Pancreas (tissue), 10 donors: ENCODE data around the gene TSPAN9. TPM values are rescaled to one million over a fixed set of nuclear protein-coding genes. Genes with fewer than 3 reads are reported as not detected.
A peak's percentile ranks its signal among the peaks of the same experiment; 100 is the strongest.

Experiments used
- ATAC-seq, 4 donors: fragments of 200-7000 bp; cut with Tn5 transposase; one replicate each; pipeline versions ENCODE4 v1.8.0 to v1.9.1; 2020; ENCODE audit warnings: mild to moderate bottlenecking in 4 of 4, moderate library complexity in 4 of 4
- DNase-seq, 6 donors: peaks; one replicate each; pipeline ENCODE4 v3.0.0-alpha.2; 2020
- FAIRE-seq: peaks from 2 replicates; lab custom pipeline; 2012; peaks lifted over from hg19 to GRCh38; lab: Jason Lieb, UNC
- H3K27ac ChIP-seq, 4 donors: fragments of 200-600 bp; sonication (generic); 1 replicate in 3 of 4; 2 replicates in 1 of 4; pipeline versions ENCODE4 v1.5.0 to v1.8.0; 2020
- H3K27me3 ChIP-seq, 4 donors: fragments of 200-600 bp; one replicate each; pipeline ENCODE4 v1.8.0; 2021
- H3K36me3 ChIP-seq, 3 donors: fragments of 200-600 bp; sonication (generic) in 1 of 3; one replicate each; pipeline versions ENCODE4 v1.5.0 to v1.8.0; 2020 to 2021
- H3K4me1 ChIP-seq, 3 donors: fragments of 200-600 bp; one replicate each; pipeline ENCODE4 v1.8.0; 2021
- H3K4me3 ChIP-seq, 4 donors: fragments of 200-600 bp; sonication (generic) in 2 of 4; one replicate each; pipeline versions ENCODE4 v1.5.0 to v1.8.0; 2020 to 2021
- H3K9me3 ChIP-seq, 4 donors: fragments of 200-600 bp; one replicate each; pipeline ENCODE4 v1.8.0; 2021
- CTCF ChIP-seq, 4 donors: fragments of 200-600 bp; sonication (generic) in 3 of 4; IDR thresholded peaks; one replicate each; pipeline versions ENCODE4 v1.5.0 to v1.8.0; 2021; ENCODE audit warnings: antibody characterized with exemption in 4 of 4
- WGBS, 2 donors: extraction: QIAGEN DNeasy Blood & Tissue Kit; methylation state at CpG; one replicate each; pipeline ENCODE4 v1.1.7; 2013; 5-methylcytosine and 5-hydroxymethylcytosine counted together
- intact Hi-C, 3 donors: fragments of 100-400 bp; cut with DNase I; formaldehyde crosslinking; loops; one replicate each; pipeline versions ENCODE4 v1.11.1 to v1.14.2; 2022
- polyA plus RNA-seq, 2 donors: library from polyadenylated mRNA; stranded (reverse); fragments of 200-250 nt; gene quantifications; one replicate each; pipeline ENCODE4 v1.2.3, GENCODE V29; 2013
- total RNA-seq, 6 donors: library from RNA; stranded (reverse); fragmentation: NEBNext Ultra II Directional in 4 of 6; extraction: Animal tissue kit (Norgen Biotek cat#: 25700) in 4 of 6; gene quantifications; one replicate each; pipeline versions ENCODE4 v1.2.1 to v1.2.4, GENCODE V29; 2021 to 2023
- donor health status: healthy with polysubstance abuse.
- donor health status: DM: no; HTN: no; CAD: no; lungs with moderate emphysema.
- donor health status: DM: no; HTN: no; CAD: no.
- donor health status: control.
- donor health status: control.
- donor health status: Bipolar disorder and iron deficiency.
- donor health status: DM: yes; HTN: yes; CAD: no.
- donor health status: DM: no; HTN: no; CAD: no.
- donor health status: DM: no; HTN: no; CAD: no.
- donor health status: DM: yes; HTN: yes; CAD: no.

Gene TSPAN9
- total and polyA plus RNA-seq, 8 donors, result 7.8 to 19.5 (median 13.0) TPM

GRCh38 chr12:3319723-3320492 lies 242.7 kb downstream of the TSPAN9 start:
- Histone ChIP-seq H3K27ac (no peak overlapping the region), H3K27me3 (no peaks in the 10 kb centered on the region), H3K4me3 (no peak overlapping the region), H3K9me3 (no peaks in the 10 kb centered on the region), H3K4me1 (peaks cover 2 to 23% (median 8%) of the 10 kb centered on the region in 3 donors), H3K36me3 (no peaks in the 10 kb centered on the region)
- intact Hi-C loops, result no loop called here
- no peak for TF ChIP-seq CTCF (IDR thresholded peaks at IDR 0.05)
- FAIRE-seq (no peak), DNase-seq (peak in 1 of 6 donors; percentile 44), ATAC-seq (no peak)
- WGBS, 2 donors, result 79 to 80% methylated on average over 17 of the region's 17 CpGs

- Histone ChIP-seq H3K9me3 (no peaks in the 10 kb centered on the region), H3K27ac (no peak overlapping the region), H3K36me3 (no peaks in the 10 kb centered on the region), H3K4me1 (peaks cover 0 to 16% (median 6%) of the 10 kb centered on the region in 3 donors), H3K4me3 (no peak overlapping the region), H3K27me3 (no peaks in the 10 kb centered on the region)
- DNase-seq (peak in 3 of 6 donors; percentile 63 to 75 (median 65)), FAIRE-seq (no peak), ATAC-seq (peak; percentile 53 to 68 (median 58))
- intact Hi-C loops, result no loop called here
- TF ChIP-seq CTCF (IDR thresholded peaks at IDR 0.05), result no peak
- WGBS, 2 donors, result 61 to 62% methylated on average over 17 of the region's 17 CpGs
Measured at GRCh38 chr12:3320881-3321509, 243.8 kb downstream of the TSPAN9 start.

- Histone ChIP-seq H3K9me3 (no peaks in the 10 kb centered on the region), H3K27ac (no peak overlapping the region), H3K36me3 (no peaks in the 10 kb centered on the region), H3K4me1 (peaks cover 0 to 16% (median 6%) of the 10 kb centered on the region in 3 donors), H3K4me3 (no peak overlapping the region), H3K27me3 (no peaks in the 10 kb centered on the region)
- FAIRE-seq, result no peak
- WGBS, 2 donors, result 74 to 75% methylated on average over 2 of the region's 2 CpGs
- TF ChIP-seq CTCF (IDR thresholded peaks at IDR 0.05), result no peak
- DNase-seq, result peak in 1 of 6 donors; percentile 26
- intact Hi-C loops, result no loop called here
- ATAC-seq, result peak in 1 of 4 donors; percentile 17
Measured at GRCh38 chr12:3321881-3322280, 244.7 kb downstream of the TSPAN9 start.

GRCh38 chr12:3323002-3323685 lies 246.0 kb downstream of the TSPAN9 start:
- DNase-seq, result peak in 1 of 6 donors; percentile 59
- intact Hi-C loops, result no loop called here
- Histone ChIP-seq H3K4me3 (no peak overlapping the region), H3K27ac (no peak overlapping the region), H3K4me1 (peaks cover 0 to 16% (median 6%) of the 10 kb centered on the region in 3 donors), H3K36me3 (no peaks in the 10 kb centered on the region), H3K27me3 (no peaks in the 10 kb centered on the region), H3K9me3 (no peaks in the 10 kb centered on the region)
- peak in 1 of 4 donors; percentile 37 for ATAC-seq
- no peak for TF ChIP-seq CTCF (IDR thresholded peaks at IDR 0.05)
- WGBS, 2 donors, result 82 to 83% methylated on average over 12 of the region's 12 CpGs
- no peak for FAIRE-seq
